NCI-H1105 (cell line): ENCODE measurements around the gene FCER1A.

Experiments
- DNase-seq: peaks from one replicate; lab custom pipeline; 2025; lab: John Stamatoyannopoulos, UW

Gene FCER1A

GRCh38 chr1:159352436-159352835, 50.3 kb downstream of the FCER1A start:
- no peak for DNase-seq
